ENCODE measurements around the gene POLR2E. TPM values are rescaled to one million over a fixed set of nuclear protein-coding genes. Genes with fewer than 3 reads are reported as not detected.
A peak's percentile ranks its signal among the peaks of the same experiment; 100 is the strongest.

The POLR2E gene
- total RNA-seq, 1 donor from 2014 or later, result 155 TPM

DNA sequence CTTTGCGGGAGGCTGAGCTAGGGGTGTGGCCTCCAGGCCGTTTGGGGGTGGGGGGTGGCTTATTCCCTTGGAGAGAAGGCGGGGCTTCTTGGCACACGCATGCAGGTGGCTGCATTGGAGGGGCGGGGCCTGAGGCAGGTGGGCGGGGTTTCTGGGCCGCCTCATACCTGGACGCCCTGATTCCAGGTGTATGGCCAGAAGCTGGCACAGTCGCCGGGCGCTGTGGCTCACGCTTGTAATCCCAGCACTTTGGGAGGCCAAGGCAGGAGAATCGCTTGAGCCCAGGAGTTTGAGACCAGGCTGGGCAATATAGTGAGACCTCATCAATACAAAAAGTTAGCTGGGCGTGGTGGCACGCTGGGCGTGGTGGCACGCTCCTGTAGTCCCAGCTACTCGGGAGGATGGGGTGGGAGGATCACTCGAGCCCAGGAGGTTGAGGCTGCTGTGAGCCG lies 47.5 kb downstream of the POLR2E start:
- intact Hi-C loops (cut with DNase I), result no loop called here
- ATAC-seq (no peak), DNase-seq (no peak)
- Histone ChIP-seq H3K36me3 (no peaks in the 10 kb centered on the region), H3K4me1 (no peaks in the 10 kb centered on the region), H3K4me3 (no peak overlapping the region), H3K27me3 (no peaks in the 10 kb centered on the region), H3K9me3 (no peaks in the 10 kb centered on the region), H3K27ac (no peak overlapping the region)
- TF ChIP-seq, protein P1, sequence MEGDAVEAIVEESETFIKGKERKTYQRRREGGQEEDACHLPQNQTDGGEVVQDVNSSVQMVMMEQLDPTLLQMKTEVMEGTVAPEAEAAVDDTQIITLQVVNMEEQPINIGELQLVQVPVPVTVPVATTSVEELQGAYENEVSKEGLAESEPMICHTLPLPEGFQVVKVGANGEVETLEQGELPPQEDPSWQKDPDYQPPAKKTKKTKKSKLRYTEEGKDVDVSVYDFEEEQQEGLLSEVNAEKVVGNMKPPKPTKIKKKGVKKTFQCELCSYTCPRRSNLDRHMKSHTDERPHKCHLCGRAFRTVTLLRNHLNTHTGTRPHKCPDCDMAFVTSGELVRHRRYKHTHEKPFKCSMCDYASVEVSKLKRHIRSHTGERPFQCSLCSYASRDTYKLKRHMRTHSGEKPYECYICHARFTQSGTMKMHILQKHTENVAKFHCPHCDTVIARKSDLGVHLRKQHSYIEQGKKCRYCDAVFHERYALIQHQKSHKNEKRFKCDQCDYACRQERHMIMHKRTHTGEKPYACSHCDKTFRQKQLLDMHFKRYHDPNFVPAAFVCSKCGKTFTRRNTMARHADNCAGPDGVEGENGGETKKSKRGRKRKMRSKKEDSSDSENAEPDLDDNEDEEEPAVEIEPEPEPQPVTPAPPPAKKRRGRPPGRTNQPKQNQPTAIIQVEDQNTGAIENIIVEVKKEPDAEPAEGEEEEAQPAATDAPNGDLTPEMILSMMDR (IDR thresholded peaks at IDR 0.05), result no peak

DNA sequence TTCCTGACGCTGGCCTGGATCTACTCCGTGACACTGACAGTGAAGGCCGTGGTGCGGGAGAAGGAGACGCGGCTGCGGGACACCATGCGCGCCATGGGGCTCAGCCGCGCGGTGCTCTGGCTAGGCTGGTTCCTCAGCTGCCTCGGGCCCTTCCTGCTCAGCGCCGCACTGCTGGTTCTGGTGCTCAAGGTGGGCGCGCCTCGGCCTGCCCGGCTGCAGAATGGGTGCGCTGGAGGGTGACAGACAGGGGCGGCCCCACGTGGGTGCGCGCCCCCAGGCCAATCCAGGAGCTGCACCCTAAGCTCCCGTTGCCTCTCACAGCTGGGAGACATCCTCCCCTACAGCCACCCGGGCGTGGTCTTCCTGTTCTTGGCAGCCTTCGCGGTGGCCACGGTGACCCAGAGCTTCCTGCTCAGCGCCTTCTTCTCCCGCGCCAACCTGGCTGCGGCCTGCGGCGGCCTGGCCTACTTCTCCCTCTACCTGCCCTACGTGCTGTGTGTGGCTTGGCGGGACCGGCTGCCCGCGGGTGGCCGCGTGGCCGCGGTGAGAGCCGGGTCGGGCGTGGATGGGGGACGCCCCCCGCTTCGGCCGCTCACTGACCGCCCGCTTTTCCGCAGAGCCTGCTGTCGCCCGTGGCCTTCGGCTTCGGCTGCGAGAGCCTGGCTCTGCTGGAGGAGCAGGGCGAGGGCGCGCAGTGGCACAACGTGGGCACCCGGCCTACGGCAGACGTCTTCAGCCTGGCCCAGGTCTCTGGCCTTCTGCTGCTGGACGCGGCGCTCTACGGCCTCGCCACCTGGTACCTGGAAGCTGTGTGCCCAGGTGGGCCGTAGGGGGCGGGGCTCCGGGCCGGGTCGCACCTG lies 48.1 kb downstream of the POLR2E start:
- Histone ChIP-seq H3K4me1 (no peaks in the 10 kb centered on the region), H3K36me3 (no peaks in the 10 kb centered on the region), H3K4me3 (no peak overlapping the region), H3K27me3 (no peaks in the 10 kb centered on the region), H3K9me3 (no peaks in the 10 kb centered on the region), H3K27ac (no peak overlapping the region)
- DNase-seq (no peak), ATAC-seq (no peak)
- intact Hi-C loops (cut with DNase I), result no loop called here
- TF ChIP-seq, protein P1 (IDR thresholded peaks at IDR 0.05), result no peak

DNA sequence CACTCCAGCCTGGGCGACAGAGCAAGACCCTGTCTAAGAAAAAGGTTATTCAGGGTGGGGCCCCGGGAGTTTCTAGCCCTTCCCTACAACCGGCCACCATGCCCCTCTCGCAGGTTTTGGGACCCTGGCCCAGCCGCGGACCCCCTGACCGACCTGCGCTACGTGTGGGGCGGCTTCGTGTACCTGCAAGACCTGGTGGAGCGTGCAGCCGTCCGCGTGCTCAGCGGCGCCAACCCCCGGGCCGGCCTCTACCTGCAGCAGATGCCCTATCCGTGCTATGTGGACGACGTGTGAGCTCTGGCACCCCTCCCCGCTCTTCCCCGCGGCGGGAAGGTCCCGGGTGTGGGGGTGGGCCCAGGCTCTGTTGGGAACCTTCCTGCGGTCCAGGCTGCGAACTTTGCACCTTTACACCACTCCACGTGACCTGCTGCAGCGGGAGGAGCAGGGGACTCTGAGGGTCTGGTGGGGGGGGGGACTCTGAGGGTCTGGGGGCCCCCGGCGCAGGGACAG lies 49.0 kb downstream of the POLR2E start:
- TF ChIP-seq, protein P1 (IDR thresholded peaks at IDR 0.05), result no peak
- Histone ChIP-seq H3K27me3 (no peaks in the 10 kb centered on the region), H3K9me3 (no peaks in the 10 kb centered on the region), H3K4me1 (peaks cover 6% of the 10 kb centered on the region), H3K36me3 (no peaks in the 10 kb centered on the region), H3K4me3 (no peak overlapping the region), H3K27ac (no peak overlapping the region)
- DNase-seq, result no peak
- intact Hi-C loops (cut with DNase I), result no loop called here
- ATAC-seq, result no peak

DNA sequence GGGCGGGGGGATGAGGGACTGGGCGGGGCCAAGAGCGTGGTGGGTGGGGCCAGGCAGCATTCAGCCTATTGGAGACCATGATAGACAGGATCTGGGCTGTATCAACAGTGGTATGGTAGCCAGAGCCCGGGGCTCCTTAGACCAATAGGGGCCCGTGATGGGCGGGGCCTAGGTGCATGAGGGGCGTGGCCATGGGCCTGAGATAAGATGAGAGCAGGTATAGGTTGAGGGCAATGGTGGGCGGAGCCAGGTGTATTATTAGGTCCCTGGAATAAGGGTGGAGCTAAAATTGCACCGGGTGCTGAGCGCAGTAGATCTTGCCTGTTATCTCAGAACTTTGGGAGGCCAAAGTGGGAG lies 50.0 kb downstream of the POLR2E start:
- Histone ChIP-seq H3K4me3 (no peak overlapping the region), H3K36me3 (no peaks in the 10 kb centered on the region), H3K4me1 (peaks cover 15% of the 10 kb centered on the region), H3K9me3 (no peaks in the 10 kb centered on the region), H3K27me3 (no peaks in the 10 kb centered on the region), H3K27ac (no peak overlapping the region)
- intact Hi-C loops (cut with DNase I), result no loop called here
- ATAC-seq (peak; percentile 7), DNase-seq (no peak)
- TF ChIP-seq, protein P1 (IDR thresholded peaks at IDR 0.05), result no peak

DNA sequence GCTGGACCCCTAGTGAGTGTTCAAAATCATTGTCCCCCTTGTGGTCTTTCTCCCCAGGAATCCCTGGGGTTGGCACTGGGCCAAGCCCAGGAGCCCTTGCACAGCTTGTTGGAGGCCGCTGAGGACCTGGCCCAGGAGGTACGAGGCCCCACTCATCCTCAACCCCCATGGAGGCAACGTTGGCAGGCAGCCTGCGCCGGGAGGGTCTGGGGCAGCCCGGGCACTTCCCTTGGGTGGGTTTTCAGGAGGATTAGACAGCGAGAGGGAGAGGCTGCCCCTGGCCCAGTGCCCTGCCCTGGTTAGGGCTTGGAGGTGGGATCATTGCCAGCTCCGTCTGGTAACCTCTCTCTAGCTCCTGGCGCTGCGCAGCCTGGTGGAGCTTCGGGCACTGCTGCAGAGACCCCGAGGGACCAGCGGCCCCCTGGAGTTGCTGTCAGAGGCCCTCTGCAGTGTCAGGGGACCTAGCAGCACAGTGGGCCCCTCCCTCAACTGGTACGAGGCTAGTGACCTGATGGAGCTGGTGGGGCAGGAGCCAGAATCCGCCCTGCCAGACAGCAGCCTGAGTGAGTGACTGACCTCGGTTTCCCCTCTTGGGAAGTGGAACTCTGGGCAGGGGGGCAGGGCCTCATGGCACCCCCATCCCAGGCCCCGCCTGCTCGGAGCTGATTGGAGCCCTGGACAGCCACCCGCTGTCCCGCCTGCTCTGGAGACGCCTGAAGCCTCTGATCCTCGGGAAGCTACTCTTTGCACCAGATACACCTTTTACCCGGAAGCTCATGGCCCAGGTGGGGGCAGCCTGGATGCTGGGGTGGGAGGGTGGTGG lies 52.3 kb downstream of the POLR2E start:
- intact Hi-C loops (cut with DNase I), result no loop called here

More for the DNA sequence above, 52.3 kb downstream of the POLR2E start:
- Histone ChIP-seq H3K27me3 (no peaks in the 10 kb centered on the region), H3K27ac (no peak overlapping the region), H3K4me1 (peaks cover 36% of the 10 kb centered on the region), H3K9me3 (no peaks in the 10 kb centered on the region), H3K4me3 (no peak overlapping the region), H3K36me3 (peaks cover 2% of the 10 kb centered on the region)
- ATAC-seq (no peak), DNase-seq (no peak)
- TF ChIP-seq, protein P1 (IDR thresholded peaks at IDR 0.05), result no peak

Measured in upper lobe of right lung (tissue), 1 donor.